Aorta (tissue), 5 donors: Measurements from ENCODE around the gene CENPQ. TPM values are rescaled to one million over a fixed set of nuclear protein-coding genes. Genes with fewer than 3 reads are reported as not detected.

Source experiments
- ATAC-seq: fragments of 200-7000 bp; cut with Tn5 transposase; one replicate; pipeline ENCODE4 v1.9.1; 2022; ENCODE audit warnings: moderate library complexity; ENCODE audit not compliant: low FRiP score
- DNase-seq, 2 donors: peaks; one replicate each; pipeline ENCODE4 v3.0.0-alpha.2; 2020
- H3K27ac ChIP-seq, 2 donors: one replicate each; pipeline ENCODE4 v1.5.1; 2013; ENCODE audit warnings: low read length in 2 of 2, mild to moderate bottlenecking in 2 of 2, moderate library complexity in 2 of 2, control low read depth in 1 of 2, inconsistent platforms in 1 of 2, low read depth in 1 of 2
- H3K27me3 ChIP-seq, 2 donors: one replicate each; pipeline ENCODE4 v1.6.1; 2013; ENCODE audit warnings: control low read depth in 1 of 2, low read length in 1 of 2, mild to moderate bottlenecking in 1 of 2, moderate library complexity in 1 of 2; ENCODE audit not compliant: insufficient read depth in 2 of 2, control insufficient read depth in 1 of 2
- H3K36me3 ChIP-seq, 2 donors: one replicate each; pipeline ENCODE4 v1.6.1; 2013; ENCODE audit warnings: control low read depth in 1 of 2, low read length in 1 of 2, mild to moderate bottlenecking in 1 of 2; ENCODE audit not compliant: insufficient read depth in 2 of 2, control insufficient read depth in 1 of 2
- H3K4me1 ChIP-seq, 2 donors: one replicate each; pipeline ENCODE4 v1.6.1; 2013; ENCODE audit warnings: low read length in 2 of 2, control low read depth in 1 of 2, mild to moderate bottlenecking in 1 of 2, moderate library complexity in 1 of 2; ENCODE audit not compliant: insufficient read depth in 2 of 2, control insufficient read depth in 1 of 2
- H3K4me3 ChIP-seq, 2 donors: one replicate each; pipeline ENCODE4 v1.5.1; 2013; ENCODE audit warnings: low read length in 2 of 2, control low read depth in 1 of 2, mild to moderate bottlenecking in 1 of 2
- H3K9me3 ChIP-seq: one replicate; pipeline ENCODE4 v1.6.1; 2013; ENCODE audit warnings: mild to moderate bottlenecking, low read length; ENCODE audit not compliant: control insufficient read depth
- WGBS, 2 donors: extraction: QIAGEN DNeasy Blood & Tissue Kit; methylation state at CpG; one replicate each; pipeline ENCODE4 v1.1.7; 2013; 5-methylcytosine and 5-hydroxymethylcytosine counted together
- intact Hi-C, 2 donors: fragments of 100-400 bp; cut with DNase I; formaldehyde crosslinking; loops; one replicate each; pipeline versions ENCODE4 v1.14.2 to v1.15.0; 2022
- long read RNA-seq, 2 donors: library from polyadenylated mRNA; unstranded; transcript quantifications; one replicate each; pipeline ENCODE4 v2.0.0, GENCODE V29; 2020 to 2021
- polyA plus RNA-seq, 2 donors: library from polyadenylated mRNA; stranded (reverse); fragments of 200-250 nt; gene quantifications; one replicate each; pipeline ENCODE4 v1.2.3, GENCODE V29; 2013
- total RNA-seq, 2 donors: library from RNA; stranded (reverse); fragmentation: NEBNext Ultra II Directional; extraction: Animal tissue kit (Norgen Biotek cat#: 25700); gene quantifications; one replicate each; pipeline ENCODE4 v1.2.1, GENCODE V29; 2021
- donor health status: healthy with polysubstance abuse.
- donor health status: Bipolar disorder and iron deficiency.
- donor health status: DM: no; HTN: no; CAD: no.
- donor health status: DM: no; HTN: no; CAD: no.
- donor health status: DM: yes; HTN: yes; CAD: no.

The CENPQ gene, protein sequence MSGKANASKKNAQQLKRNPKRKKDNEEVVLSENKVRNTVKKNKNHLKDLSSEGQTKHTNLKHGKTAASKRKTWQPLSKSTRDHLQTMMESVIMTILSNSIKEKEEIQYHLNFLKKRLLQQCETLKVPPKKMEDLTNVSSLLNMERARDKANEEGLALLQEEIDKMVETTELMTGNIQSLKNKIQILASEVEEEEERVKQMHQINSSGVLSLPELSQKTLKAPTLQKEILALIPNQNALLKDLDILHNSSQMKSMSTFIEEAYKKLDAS
- total RNA-seq (1 to 10 TPM; 3.8 to 4.2 TPM), polyA plus RNA-seq (1 to 10 TPM; 5.5 to 7.8 TPM)
- long read RNA-seq, donor 1, partial matches to known transcripts: 0 of 4 reads
- long read RNA-seq, donor 1, other reads (novel, unspliced or antisense): 2 of 4 reads
- long read RNA-seq, donor 2, partial matches to known transcripts: 1 of 3 reads
- long read RNA-seq, donor 2, other reads (novel, unspliced or antisense): 2 of 3 reads

DNA sequence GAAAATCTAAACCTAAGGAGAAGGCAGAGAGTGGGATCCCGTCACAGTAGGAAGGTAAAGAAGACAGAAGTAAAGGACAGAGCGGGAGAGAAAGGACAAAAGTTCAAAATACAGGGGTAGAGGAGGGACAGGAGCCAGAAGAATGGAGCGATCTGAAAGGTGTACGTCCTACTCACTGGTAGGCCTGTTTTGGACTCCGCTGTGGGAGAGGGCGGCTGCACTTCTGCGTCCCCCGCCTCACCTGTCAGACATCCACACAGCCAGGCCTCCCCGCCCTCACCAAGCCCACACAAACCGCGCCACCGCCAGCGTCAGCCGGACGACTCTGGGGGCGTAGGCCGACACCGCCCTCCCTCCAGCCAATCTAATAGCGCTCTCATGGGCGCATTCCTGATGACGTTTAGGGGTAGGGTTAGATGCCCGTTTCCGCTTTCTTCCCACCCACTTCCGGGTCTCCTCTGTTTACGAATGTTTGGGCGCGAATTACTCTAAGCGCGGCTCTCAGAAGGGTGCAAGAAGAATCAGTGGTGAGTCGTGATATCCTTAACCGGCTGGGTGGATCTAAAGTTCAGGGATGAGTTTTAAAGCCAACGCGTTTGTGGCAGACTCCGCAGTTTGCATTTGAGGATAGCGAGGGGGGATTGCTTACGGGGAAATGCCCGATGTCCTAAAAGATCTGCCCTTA, at the start of gene CENPQ, which contains the start of gene MMUT:
TSS of gene CENPQ (plus strand) at position 444 of the 685 bp plus-strand sequence. CDS start 6,807 bp downstream, outside the sequence.
TSS of gene MMUT (minus strand) at position 327 of the 685 bp plus-strand sequence. CDS start 3,787 bp downstream, outside the sequence.
- 1% methylated on average over 37 of the region's 37 CpGs for WGBS, 2 donors
- H3K4me3 ChIP-seq: peak within 1 kb of the TSS; percentile 94 to 100
- no peaks in the 10 kb centered on the region for H3K27me3 ChIP-seq
- DNase-seq (peak; percentile 95 to 96), ATAC-seq (peak; percentile 99)
- H3K9me3 ChIP-seq: no peaks in the 10 kb centered on the region
- peaks cover 0 to 2% of the 10 kb centered on the region in 2 donors for H3K4me1 ChIP-seq
- H3K27ac ChIP-seq: peak within 1 kb of the TSS; percentile 43 to 83
- intact Hi-C loops: no loop called here
- H3K36me3 ChIP-seq: peaks cover 0 to 1% of the 10 kb centered on the region in 2 donors

DNA sequence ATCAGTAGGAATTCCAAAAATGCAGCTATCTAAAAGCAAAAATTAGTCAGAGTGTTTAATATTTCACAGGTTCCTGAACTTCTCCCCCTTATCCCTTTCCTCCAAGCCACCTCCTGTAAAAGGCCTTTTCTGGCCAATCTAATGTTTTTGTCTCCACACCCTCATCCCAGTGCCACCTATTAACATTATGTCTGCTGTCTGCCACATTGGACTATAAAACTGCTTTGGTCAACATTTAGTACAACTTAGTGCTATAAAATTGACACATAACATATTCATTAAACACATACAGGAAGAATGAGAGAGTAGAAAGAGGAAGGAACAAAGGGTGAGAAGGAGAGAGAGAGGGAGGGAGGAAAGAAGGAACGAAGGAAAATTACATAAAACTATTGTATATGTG, 47.8 kb upstream of the CENPQ start:
- no peak for DNase-seq
- H3K4me3 ChIP-seq: no peak overlapping the region
- H3K36me3 ChIP-seq: no peaks in the 10 kb centered on the region
- H3K27ac ChIP-seq: no peak overlapping the region
- no peaks in the 10 kb centered on the region for H3K4me1 ChIP-seq
- WGBS, 2 donors: 58 to 79% methylated on average over 1 of the region's 1 CpG
- intact Hi-C loops: no loop called here
- no peaks in the 10 kb centered on the region for H3K9me3 ChIP-seq
- no peak for ATAC-seq
- H3K27me3 ChIP-seq: no peaks in the 10 kb centered on the region

DNA sequence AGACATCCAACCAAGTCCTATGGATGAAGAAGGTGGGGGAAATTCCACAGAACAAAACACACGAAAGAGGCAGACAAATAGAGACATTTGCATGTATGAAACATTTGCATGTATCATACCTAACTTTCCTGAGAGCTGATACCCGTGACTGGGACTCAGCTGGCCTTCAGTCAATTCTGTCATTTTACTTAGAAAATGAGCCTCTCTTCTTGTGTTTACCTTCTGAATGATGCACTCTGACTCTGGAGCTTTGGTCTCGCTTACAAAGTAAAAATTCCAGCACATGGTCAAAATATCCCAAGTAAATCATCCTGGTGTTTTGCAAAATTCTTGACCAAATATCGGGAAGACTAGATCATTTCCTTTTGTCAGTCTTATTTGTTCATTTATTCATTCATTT, 47.0 kb upstream of the CENPQ start:
- Histone ChIP-seq H3K27ac (no peak overlapping the region), H3K4me1 (no peaks in the 10 kb centered on the region), H3K4me3 (no peak overlapping the region), H3K9me3 (no peaks in the 10 kb centered on the region), H3K36me3 (no peaks in the 10 kb centered on the region), H3K27me3 (no peaks in the 10 kb centered on the region)
- ATAC-seq (no peak), DNase-seq (no peak)
- WGBS, 2 donors: 68 to 72% methylated on average over 4 of the region's 4 CpGs
- intact Hi-C loops: no loop called here

DNA sequence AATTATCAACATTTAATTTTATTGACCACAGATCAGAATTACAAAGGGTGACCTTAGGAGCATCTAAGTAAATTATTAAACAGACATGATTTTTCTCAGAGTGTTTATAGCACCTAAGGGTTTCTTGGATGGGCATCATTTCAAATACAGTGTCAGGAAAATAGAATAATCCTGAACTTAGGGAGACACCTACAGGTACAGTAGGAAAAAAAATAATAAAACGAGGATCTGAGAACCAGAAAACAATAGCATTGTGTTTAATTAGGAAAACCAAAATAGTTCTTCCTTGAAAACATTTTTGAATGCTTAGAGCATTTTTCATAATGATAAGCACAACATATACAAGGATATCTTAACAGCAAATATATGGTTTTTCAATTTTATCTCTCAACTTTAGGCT, 39.4 kb upstream of the CENPQ start:
- H3K4me3 ChIP-seq: no peak overlapping the region
- peaks cover 0 to 1% of the 10 kb centered on the region in 2 donors for H3K36me3 ChIP-seq
- no peaks in the 10 kb centered on the region for H3K27me3 ChIP-seq
- intact Hi-C loops: no loop called here
- 37 to 48% methylated on average over 1 of the region's 1 CpG for WGBS, 2 donors
- ATAC-seq (no peak), DNase-seq (no peak)
- no peaks in the 10 kb centered on the region for H3K9me3 ChIP-seq
- no peak overlapping the region for H3K27ac ChIP-seq
- H3K4me1 ChIP-seq: no peaks in the 10 kb centered on the region

DNA sequence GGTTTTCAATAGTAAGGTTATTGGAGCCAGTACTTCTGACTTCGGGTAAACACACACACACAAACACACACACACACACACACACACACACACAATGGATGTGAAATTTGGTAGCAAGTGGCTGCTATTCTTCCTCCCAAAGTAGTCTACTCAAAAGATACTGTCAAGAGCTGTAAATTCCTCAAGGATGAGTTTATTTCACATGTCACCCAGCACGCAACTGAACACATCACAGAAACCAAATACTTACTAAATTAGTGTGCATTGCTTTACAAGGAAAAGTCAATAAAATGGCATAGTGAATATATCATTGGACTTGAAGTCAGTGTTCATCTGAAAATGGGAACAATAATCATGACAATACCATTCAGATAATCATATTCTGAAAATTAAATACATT, 33.0 kb upstream of the CENPQ start:
- Histone ChIP-seq H3K4me3 (no peak overlapping the region), H3K4me1 (no peaks in the 10 kb centered on the region), H3K9me3 (no peaks in the 10 kb centered on the region), H3K27me3 (no peaks in the 10 kb centered on the region), H3K36me3 (peaks cover 0 to 2% of the 10 kb centered on the region in 2 donors), H3K27ac (no peak overlapping the region)
- DNase-seq (no peak), ATAC-seq (no peak)
- intact Hi-C loops: no loop called here
- 71 to 91% methylated on average over 2 of the region's 2 CpGs for WGBS, 2 donors

DNA sequence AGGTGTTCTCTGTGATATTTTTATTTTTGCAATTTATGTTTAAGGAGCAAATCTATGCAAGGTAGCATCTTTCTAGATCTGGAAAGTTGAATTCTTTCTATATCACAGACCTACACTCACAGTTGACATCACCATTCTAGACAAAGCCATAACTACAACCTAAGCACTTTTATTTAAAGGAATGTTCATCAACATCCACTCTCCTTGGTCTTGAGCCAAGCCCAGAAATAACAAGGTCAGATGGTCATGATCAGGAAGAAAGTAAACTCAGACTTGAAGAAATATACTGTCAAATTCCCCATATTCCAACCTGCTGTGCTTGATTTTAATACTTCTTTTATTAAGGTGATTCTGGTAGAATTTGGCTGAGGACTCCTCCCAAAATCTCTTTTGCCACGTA, 32.3 kb upstream of the CENPQ start:
- intact Hi-C loops: no loop called here
- ATAC-seq: no peak

DNA sequence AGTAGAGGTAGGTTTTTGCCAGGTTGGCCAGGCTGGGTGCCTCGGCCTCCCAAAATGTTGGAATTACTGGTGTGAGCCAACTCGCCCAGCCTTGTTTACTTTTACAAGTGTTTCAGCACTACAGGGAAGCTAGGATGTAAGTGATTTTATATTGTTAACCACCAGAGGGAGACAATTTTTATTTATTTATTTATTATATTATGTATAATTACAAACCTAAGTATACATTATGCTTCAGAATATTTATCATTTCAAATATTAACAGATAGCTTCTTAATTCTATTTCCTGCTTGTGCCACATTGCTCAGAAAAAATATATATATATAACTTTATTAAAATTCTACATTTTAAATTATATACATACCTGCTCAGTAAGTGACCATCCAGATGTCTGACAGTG, 9.9 kb upstream of the CENPQ start:
- Histone ChIP-seq H3K27ac (no peak overlapping the region), H3K36me3 (peaks cover 0 to 4% of the 10 kb centered on the region in 2 donors), H3K9me3 (no peaks in the 10 kb centered on the region), H3K27me3 (no peaks in the 10 kb centered on the region), H3K4me1 (no peaks in the 10 kb centered on the region), H3K4me3 (no peak overlapping the region)
- 85 to 88% methylated on average over 2 of the region's 2 CpGs for WGBS, 2 donors
- intact Hi-C loops: no loop called here
- ATAC-seq: no peak
- DNase-seq: no peak

More for the DNA sequence above, 32.3 kb upstream of the CENPQ start:
- Histone ChIP-seq H3K9me3 (no peaks in the 10 kb centered on the region), H3K4me3 (no peak overlapping the region), H3K4me1 (no peaks in the 10 kb centered on the region), H3K36me3 (peaks cover 0 to 4% of the 10 kb centered on the region in 2 donors), H3K27ac (no peak overlapping the region), H3K27me3 (no peaks in the 10 kb centered on the region)
- 79 to 88% methylated on average over 1 of the region's 1 CpG for WGBS, 2 donors
- no peak for DNase-seq

DNA sequence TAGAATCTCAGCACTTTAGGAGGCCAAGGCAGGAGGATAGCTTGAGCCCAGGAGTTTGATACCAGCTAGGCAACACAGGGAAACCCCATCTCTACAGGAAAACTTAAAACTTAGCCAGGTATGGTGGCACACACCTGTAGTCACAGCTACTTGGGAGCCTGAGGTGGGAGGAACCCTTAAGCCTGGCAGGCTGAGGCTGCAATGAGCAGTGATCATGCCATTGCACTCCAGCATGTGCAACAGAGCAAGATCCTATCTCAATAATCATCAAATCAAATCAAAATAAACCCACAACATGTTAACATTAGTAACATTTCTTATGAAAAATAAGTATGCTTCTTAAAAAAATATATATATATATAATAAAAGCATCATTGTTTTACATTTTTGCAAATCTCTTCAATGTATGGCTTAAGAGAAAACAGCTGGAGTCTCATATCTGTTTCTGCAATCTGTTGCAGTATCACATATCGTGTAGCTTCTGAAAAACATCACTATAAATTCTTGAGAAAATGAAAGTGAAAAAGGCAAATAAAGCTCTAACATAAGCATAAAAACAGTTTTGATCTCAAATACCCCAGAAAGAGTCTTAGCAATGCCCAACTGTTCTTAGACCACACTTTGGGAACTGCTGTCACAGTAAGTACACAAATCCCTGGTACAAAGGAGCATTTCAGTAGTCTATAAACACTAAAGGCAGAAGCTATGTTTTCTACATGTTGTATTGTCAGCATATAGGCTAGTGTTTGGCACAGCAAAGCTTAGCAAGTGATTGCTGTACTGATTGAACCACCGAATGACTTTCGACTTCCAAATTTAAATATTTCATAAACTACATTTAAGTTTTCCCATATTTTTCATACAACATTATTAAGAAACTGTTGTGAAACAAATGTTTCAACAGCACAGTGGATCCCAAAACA, 8.1 kb upstream of the CENPQ start:
- Histone ChIP-seq H3K27me3 (no peaks in the 10 kb centered on the region), H3K4me3 (no peak overlapping the region), H3K4me1 (peaks cover 0 to 2% of the 10 kb centered on the region in 2 donors), H3K27ac (no peak overlapping the region), H3K9me3 (no peaks in the 10 kb centered on the region), H3K36me3 (peaks cover 0 to 5% of the 10 kb centered on the region in 2 donors)
- intact Hi-C loops: no loop called here
- DNase-seq (no peak), ATAC-seq (no peak)
- 95 to 96% methylated on average over 3 of the region's 3 CpGs for WGBS, 2 donors
